Fibroblast of gingiva (primary cell): Measurements from ENCODE around the gene GGA2.
"Not testable (repeated sequence)": the region's sequence is repeated elsewhere in the genome, so short reads cannot be mapped to it uniquely, and the experiment has no call there.

Source experiments
- DNase-seq: peaks from one replicate; pipeline ENCODE4 v3.0.0-alpha.2; 2011; ENCODE audit warnings: low read depth

Gene GGA2

GRCh38 chr16:23466162-23466885, 44.0 kb downstream of the GGA2 start:
- peak; percentile 44 for DNase-seq

- DNase-seq: no peak
These were observed 45.1 kb downstream of the GGA2 start for GRCh38 chr16:23465179-23465578.

GRCh38 chr16:23464196-23464595, 46.1 kb downstream of the GGA2 start:
- DNase-seq: no peak

- peak; percentile 96 for DNase-seq
These were observed 47.3 kb downstream of the GGA2 start for GRCh38 chr16:23462994-23463393.

- no peak for DNase-seq
These were observed 56.8 kb downstream of the GGA2 start for GRCh38 chr16:23453338-23454052.

- DNase-seq: peak; percentile 88
These were observed 57.5 kb downstream of the GGA2 start, which contains the start of gene COG7 for GRCh38 chr16:23452572-23453337. Gene COG7 (minus strand): TSS chr16:23453189. CDS start chr16:23452994, 195 bp downstream.

GRCh38 chr16:23452221-23452571, 58.1 kb downstream of the GGA2 start:
- DNase-seq: no peak

- no peak for DNase-seq
These were observed 61.9 kb downstream of the GGA2 start for GRCh38 chr16:23448392-23448791.

GRCh38 chr16:23437542-23437941, 72.8 kb downstream of the GGA2 start:
- not testable (repeated sequence) for DNase-seq

GRCh38 chr16:23436951-23437350, 73.3 kb downstream of the GGA2 start:
- DNase-seq: no peak

- DNase-seq: peak; percentile 34
These were observed 74.8 kb downstream of the GGA2 start for GRCh38 chr16:23435500-23435899.

- DNase-seq: peak; percentile 50
These were observed 75.9 kb downstream of the GGA2 start for GRCh38 chr16:23434380-23434779.

GRCh38 chr16:23433261-23433920, 76.9 kb downstream of the GGA2 start:
- no peak for DNase-seq

GRCh38 chr16:23432176-23433128, 77.8 kb downstream of the GGA2 start:
- DNase-seq: no peak

- DNase-seq: no peak
These were observed 81.9 kb downstream of the GGA2 start for GRCh38 chr16:23428351-23428750.

- peak; percentile 84 for DNase-seq
These were observed 85.9 kb downstream of the GGA2 start for GRCh38 chr16:23424292-23424958.

GRCh38 chr16:23423496-23424049, 86.7 kb downstream of the GGA2 start:
- DNase-seq: peak; percentile 98

GRCh38 chr16:23420011-23420410, 90.3 kb downstream of the GGA2 start:
- DNase-seq: peak; percentile 89

GRCh38 chr16:23416816-23417215, 93.5 kb downstream of the GGA2 start:
- no peak for DNase-seq

GRCh38 chr16:23414731-23415130, 95.6 kb downstream of the GGA2 start:
- DNase-seq: no peak
